ENCODE measurements around the gene CHAT.
"Not testable (repeated sequence)": the region's sequence is repeated elsewhere in the genome, so short reads cannot be mapped to it uniquely, and the experiment has no call there.

The CHAT gene

DNA sequence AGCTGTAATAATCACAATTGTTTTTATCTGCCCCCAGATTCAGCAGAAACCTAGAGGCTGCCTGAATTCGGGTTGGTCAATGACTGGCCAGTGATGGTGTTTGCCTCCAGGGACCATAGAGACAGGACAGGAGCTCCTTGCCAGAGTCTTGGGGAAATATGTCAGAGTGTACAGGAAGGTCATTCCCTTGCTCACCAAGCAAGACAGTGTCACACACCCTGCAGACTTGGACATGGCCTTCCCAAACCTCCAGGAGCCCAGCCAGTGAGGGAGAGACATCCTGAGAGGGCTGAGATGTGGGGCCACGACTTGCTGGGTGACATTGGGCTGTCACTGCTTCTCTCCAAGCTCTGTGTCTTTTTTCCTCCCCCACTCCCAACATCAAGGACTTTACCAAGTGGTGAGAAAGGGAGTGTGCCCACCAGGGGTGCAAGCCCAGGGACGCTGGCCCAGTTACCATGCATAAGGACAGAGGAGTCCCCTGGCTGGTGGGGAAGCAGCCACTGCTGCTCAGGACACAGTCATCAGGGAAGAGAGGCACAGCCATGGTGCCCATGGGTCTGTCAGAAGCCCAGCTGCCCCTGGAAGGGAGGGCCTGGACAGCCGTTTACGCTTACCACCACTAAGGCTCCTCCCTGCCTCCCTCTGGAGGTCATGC, 40.3 kb downstream of the CHAT start:
- no peak for DNase-seq

DNA sequence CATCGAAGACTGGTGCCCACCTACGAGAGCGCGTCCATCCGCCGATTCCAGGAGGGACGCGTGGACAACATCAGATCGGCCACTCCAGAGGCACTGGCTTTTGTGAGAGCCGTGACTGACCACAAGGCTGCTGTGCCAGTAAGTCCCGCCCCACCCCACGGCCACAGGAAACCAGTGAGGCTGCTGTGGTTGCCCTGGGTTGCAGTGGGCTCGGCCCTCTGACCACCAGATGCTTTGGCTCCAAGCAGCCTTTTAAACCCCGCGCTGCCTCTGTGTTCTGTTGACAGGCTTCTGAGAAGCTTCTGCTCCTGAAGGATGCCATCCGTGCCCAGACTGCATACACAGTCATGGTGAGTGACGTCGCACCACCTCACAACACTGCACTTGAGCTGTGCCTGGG, 41.3 kb downstream of the CHAT start:
- DNase-seq = no peak

DNA sequence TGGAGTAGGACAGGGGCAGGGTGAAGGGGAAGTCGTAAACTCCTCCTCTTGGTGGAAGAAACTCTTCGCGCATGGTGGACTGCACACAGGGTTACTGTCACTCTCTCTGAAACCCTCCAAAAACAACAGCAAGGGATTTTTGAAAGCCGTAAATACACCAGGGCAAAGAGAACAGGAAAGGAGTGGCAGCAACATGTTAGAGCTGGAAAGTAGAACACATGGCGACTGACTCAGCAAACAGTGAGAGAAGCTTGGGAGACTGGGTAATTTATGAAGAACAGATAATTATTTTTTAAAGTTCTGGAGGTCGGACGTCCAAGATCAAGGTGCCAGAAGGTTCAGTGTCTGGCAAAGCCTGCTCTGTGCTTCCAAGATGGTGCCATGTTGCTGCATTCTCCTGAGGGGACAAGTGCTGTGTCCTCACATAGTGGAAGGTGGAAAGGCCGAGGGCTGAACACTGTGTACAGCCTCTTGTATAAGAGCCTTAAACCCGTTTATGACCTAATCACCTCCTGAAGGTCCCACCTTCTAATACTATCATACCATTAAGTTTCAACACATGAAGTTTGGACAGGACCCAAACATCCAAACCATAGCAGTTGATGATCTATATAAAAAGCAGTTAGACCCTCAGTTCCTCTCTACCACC, 43.1 kb downstream of the CHAT start:
- DNase-seq = no peak

DNA sequence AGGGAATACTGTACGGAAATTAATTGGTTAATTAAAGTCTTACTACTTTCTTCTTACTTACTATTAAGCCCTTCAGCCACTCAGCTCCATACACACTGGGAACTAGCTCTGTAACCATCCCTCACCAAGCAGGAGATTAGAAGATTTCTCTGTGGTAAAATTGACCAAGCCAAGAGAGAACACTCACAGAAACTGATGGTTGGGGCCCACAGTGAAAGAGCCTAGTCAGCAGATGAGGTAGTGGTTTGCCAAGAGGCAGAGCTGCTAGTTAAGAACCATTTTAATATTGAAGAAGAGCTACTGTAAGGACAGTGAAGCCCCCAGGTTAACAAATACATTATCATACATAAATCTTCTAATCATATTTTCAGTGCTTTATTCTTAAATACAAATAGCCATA, 43.8 kb downstream of the CHAT start:
- DNase-seq = no peak

DNA sequence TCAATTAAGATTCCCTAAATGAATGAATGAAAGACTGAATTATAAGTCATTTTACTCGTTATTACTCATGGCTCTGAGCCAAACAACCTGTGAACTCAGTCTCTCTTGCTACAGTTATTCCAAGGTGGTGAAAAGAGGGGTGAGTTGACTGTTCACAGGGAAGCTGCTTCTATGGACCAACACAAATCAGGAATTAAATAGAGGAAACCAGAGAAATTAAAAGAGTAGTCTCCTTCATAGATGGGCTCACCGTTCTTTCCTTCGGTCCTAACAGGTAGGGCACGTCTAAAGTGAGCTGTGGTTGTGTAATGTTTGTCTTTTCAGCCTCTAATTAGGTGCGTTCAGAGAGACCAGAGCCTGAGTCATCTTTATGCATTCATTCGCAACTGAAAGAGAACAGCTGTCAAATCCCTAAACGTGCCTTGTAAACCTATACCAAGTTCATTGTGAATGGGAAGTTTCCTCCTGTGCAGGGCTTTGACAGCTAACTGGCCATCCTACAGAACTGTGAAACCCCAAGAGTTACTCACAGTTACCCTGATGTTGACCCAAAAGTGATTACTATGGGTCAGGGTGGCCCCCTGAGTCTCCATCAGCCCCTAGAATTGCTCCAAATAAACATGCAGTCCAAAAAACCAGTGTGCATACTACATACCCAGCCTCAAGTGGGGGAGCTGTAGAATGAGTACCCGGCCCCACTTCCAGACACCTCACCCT, 47.5 kb downstream of the CHAT start:
- DNase-seq = no peak

GRCh38 chr10:49662169-49662830, 48.5 kb downstream of the CHAT start:
- no peak for DNase-seq

DNA sequence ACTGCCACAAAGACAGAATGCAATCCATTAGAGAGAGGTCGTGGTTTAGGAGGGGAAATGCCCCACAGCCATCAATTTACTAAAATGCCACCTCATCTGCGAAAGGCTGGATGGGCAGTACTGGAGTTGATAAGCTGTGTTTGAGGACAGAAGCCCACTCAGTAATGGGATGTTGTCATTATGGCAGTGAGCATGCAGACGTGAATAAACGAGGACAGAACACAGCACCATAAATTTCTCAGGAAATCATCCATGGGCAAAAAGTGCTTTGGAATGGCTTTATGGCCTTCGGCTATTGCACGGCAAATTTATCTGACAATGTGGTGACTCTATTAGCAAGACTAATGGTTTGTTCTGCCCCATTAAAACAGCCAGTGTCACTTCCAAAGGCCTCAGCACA, 49.8 kb downstream of the CHAT start:
- no peak for DNase-seq

- no peak for DNase-seq
These were observed 50.4 kb downstream of the CHAT start for GRCh38 chr10:49664006-49664841.

DNA sequence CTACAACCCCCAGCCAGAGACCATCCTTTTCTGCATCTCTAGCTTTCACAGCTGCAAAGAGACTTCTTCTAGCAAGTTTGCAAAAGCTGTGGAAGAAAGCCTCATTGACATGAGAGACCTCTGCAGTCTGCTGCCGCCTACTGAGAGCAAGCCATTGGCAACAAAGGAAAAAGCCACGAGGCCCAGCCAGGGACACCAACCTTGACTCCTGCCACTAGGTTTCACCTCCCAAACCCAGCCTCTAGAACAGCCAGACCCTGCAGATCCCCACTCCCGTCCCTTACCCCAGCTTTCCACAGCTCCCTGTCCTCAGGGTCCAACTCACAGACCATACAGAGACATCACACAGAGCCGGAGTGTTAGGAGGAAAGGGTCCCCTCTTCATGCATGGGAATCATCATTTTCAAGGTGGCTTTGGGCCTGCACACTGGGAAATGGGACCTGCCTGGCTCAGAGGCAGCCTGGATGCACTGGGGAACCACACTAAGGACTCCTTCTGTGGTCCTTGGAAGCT, 51.1 kb downstream of the CHAT start:
- DNase-seq = no peak

DNA sequence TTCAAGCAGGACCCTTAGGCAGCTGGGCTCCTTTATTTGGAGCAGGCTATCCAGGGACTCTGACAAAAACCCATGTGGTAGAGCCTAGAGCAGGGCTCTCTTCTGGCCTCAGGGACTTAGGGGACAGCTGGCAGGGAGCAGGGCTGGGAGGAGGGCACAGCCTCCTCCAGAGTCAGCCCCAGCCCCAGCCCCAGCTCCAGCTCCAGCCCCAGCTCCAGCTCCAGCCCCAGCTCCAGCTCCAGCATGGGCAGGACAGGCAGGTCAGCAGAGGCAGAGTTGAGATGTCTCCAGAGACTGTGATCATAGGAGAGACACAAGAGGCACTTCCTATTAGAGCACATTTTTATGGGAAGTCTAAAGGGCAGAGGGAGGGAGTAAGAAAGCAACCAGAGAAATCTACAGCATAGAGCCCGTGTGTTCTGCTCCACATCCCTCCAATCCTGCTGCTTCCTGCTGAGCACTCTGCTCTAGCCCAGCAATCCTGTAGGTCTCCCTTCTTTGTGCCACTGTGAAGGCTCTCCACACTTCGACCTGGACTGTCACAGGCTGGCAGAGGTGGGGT, 52.3 kb downstream of the CHAT start:
- no peak for DNase-seq

DNA sequence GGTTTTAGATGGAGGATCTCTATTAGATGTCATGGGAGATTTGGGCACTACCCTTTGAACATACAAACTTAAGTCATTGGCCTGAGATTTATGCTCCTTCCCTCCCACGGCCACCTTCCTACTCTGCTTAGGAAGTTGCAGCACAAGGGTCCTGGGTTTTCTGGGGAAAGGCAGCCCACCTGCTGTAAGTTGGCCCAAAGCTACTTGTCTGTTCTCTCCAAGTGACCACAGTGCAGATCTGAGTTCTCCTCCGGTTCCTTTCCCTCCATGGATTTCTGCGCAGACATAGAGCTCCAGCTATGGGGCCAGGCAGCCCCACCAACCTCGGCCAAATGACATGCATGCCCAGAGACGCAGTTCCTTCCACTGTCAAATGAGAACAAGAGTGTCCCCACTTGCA, 52.8 kb downstream of the CHAT start:
- DNase-seq = no peak

- DNase-seq = no peak
These were observed 54.2 kb downstream of the CHAT start for GRCh38 chr10:49667991-49668390.

DNA sequence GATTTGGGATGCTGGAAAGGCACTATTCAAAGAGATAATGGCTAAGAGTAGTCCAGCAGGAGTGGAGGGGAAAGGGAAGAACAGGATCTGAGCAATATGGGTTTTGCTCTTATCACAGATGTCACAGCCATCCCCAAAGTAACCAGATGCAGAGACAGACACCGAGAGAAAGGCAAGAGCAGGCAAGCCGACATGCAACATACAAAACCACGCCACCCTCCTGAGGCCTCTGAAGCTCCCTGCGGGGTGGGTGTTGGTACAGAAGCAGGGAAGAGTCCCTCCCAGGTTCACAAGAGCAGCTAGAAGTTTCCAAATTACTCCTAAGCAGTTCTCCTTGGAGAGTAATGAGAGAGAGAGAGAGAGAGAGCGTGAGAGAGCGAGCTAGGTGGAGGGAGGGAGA, 54.8 kb downstream of the CHAT start:
- DNase-seq = no peak

GRCh38 chr10:49678827-49679479, 65.1 kb downstream of the CHAT start:
- DNase-seq = no peak

DNA sequence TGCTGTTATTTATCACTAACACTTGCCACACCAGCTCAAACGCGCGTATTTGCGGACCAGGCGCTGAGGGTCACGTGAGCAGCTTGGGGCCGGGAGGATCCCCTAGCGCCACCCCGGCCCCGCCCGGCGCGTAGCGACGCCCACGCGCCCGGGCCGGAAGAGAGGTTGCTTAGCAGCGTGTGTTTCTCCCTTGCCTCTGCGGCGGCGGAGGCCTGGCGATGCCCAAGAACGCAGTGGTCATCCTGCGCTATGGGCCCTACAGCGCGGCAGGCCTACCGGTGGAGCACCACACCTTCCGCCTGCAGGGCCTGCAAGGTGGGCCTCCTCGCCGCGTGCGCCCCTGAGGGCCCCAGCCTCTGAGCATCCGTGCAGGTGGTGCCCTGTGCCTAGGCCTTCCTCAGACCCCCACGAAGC, 65.7 kb downstream of the CHAT start, which contains the start of gene C10orf53:
TSS of gene C10orf53 (plus strand) at position 172 of the 414 bp plus-strand sequence. CDS start at position 219, 47 bp downstream.
- peak; percentile 49 for DNase-seq

GRCh38 chr10:49682449-49682848, 68.6 kb downstream of the CHAT start:
- DNase-seq = not testable (repeated sequence)

DNA sequence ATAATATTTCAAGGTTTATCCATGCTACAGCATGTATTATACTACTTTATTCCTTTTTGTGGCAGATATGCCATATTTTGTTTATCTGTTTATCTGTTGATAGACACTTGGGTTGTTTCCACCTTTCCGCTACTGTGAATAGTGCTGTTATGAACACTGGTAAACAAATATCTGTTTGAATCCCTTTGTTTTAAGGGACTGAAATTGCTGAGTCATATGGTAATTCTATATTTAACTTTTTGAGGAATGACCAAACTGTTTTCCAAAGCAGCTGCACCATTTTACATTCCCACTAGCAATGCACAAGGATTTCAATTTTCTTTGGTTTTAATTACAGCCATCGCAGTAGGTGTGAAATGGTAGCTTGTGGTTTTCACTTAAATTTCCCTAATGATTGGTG, 69.0 kb downstream of the CHAT start:
- DNase-seq = no peak

DNA sequence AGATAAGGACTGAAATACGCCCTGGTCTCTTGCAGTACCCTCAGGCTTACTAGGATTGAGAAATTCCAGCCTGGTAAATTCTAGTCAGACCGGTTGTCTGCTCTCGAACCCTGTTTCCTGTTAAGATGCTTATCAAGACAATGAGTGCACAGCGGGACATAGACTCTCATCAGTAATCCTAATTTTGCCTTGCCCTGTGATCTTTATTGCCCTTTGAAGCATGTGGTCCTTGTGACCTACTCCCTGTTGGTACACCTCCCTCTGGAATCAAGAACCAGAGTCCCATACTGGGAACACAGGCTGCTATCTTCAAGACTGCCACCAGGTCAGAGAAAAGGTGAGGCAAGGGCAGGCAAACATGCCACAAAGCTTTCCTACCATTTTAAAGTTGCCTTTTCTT, 72.8 kb downstream of the CHAT start:
- no peak for DNase-seq

- DNase-seq = no peak
These were observed 74.5 kb downstream of the CHAT start for GRCh38 chr10:49688261-49688846.

DNA sequence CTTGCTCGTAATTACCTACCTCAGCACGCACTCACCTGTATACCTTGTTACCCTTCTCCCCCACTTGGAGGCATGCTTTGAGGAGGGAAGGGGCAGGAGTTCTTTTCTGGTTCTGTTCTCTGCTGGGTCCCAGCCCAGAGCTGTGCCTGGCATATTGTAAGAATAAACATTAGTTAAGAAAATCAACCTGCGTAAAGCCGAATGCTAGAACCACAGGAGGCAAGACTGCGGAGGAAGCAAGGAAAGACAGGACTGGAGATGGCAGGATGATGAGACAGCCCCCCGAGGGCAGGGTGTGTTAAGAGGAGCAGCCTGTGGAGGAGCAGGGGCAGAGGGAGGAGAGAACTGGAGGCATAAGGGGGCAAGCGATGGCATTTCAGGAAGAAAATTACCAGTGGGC, 75.1 kb downstream of the CHAT start:
- no peak for DNase-seq

GRCh38 chr10:49689882-49690510, 76.2 kb downstream of the CHAT start:
- DNase-seq = no peak

All from activated CD4-positive, alpha-beta T cell treated with anti-CD3 and anti-CD28 coated beads for 48 hours (primary cell).